ENCODE results near the gene ST6GALNAC6.
"Not testable (repeated sequence)": the region's sequence is repeated elsewhere in the genome, so short reads cannot be mapped to it uniquely, and the experiment has no call there.

The ST6GALNAC6 gene

GRCh38 chr9:127872369-127873222 is 26.8 kb downstream of the ST6GALNAC6 start:
- Histone ChIP-seq H2AFZ (ENCODE audit: low read depth, low read length) (no peak overlapping the region), H3K4me1 (ENCODE audit: control insufficient read depth, insufficient read depth, low read depth, low read length) (peaks cover 40% of the 10 kb centered on the region), H4K91ac (ENCODE audit: low read length) (no peak overlapping the region), H2BK12ac (ENCODE audit: low read length in 2 of 2) (peak overlapping the region in 1 of 2 experiments; percentile 48), H3K4me3 (ENCODE audit: insufficient read depth in 1 of 2, low read depth in 1 of 2, low read length in 2 of 2) (no peak overlapping the region), H3K23ac (ENCODE audit: low read length in 2 of 2) (no peak overlapping the region), H3K9me3 (ENCODE audit: control insufficient read depth, low read length) (no peaks in the 10 kb centered on the region), H2AK5ac (ENCODE audit: low read length, severe bottlenecking) (no peak overlapping the region), H3K18ac (ENCODE audit: low read depth in 1 of 2, low read length in 2 of 2) (no peak overlapping the region), H4K8ac (ENCODE audit: low read length) (no peak overlapping the region), H3K4me2 (ENCODE audit: low read length, poor library complexity, severe bottlenecking) (no peak overlapping the region), H2BK120ac (ENCODE audit: low read depth, low read length) (no peak overlapping the region), H3K27me3 (ENCODE audit: control insufficient read depth in 1 of 2, insufficient read depth in 1 of 2, low read length in 2 of 2) (no peaks in the 10 kb centered on the region), H3K79me1 (replicated peaks; ENCODE audit: low read length, poor library complexity, severe bottlenecking) (peaks cover 19% of the 10 kb centered on the region), H2BK5ac (ENCODE audit: low read depth, low read length, poor library complexity, severe bottlenecking) (no peak overlapping the region), H3K4ac (ENCODE audit: low read depth in 1 of 2, low read length in 2 of 2) (no peak overlapping the region), H3K9ac (ENCODE audit: low read length) (no peak overlapping the region), H3K27ac (ENCODE audit: low read length, poor library complexity, severe bottlenecking) (no peak overlapping the region), H3K36me3 (ENCODE audit: control insufficient read depth in 1 of 2, insufficient read depth in 2 of 2, low read depth in 1 of 2, low read length in 2 of 2) (peaks cover 60 to 62% of the 10 kb centered on the region in 2 experiments), H2BK15ac (ENCODE audit: low read depth, poor library complexity, severe bottlenecking) (no peak overlapping the region), H3K14ac (ENCODE audit: low read length in 2 of 2) (no peak overlapping the region)
- WGBS = 93% methylated on average over 20 of the region's 20 CpGs
- no peak for DNase-seq

- Histone ChIP-seq H3K79me1 (replicated peaks; ENCODE audit: low read length, poor library complexity, severe bottlenecking) (peaks cover 13% of the 10 kb centered on the region), H3K18ac (ENCODE audit: low read depth in 1 of 2, low read length in 2 of 2) (no peak overlapping the region), H2BK12ac (ENCODE audit: low read length in 2 of 2) (no peak overlapping the region), H3K36me3 (ENCODE audit: control insufficient read depth in 1 of 2, insufficient read depth in 2 of 2, low read depth in 1 of 2, low read length in 2 of 2) (peaks cover 68 to 70% of the 10 kb centered on the region in 2 experiments), H2BK15ac (ENCODE audit: low read depth, poor library complexity, severe bottlenecking) (no peak overlapping the region), H3K9ac (ENCODE audit: low read length) (no peak overlapping the region), H3K9me3 (ENCODE audit: control insufficient read depth, low read length) (no peaks in the 10 kb centered on the region), H4K8ac (ENCODE audit: low read length) (no peak overlapping the region), H3K4me3 (ENCODE audit: insufficient read depth in 1 of 2, low read depth in 1 of 2, low read length in 2 of 2) (no peak overlapping the region), H3K27me3 (ENCODE audit: control insufficient read depth in 1 of 2, insufficient read depth in 1 of 2, low read length in 2 of 2) (no peaks in the 10 kb centered on the region), H3K4me2 (ENCODE audit: low read length, poor library complexity, severe bottlenecking) (no peak overlapping the region), H3K14ac (ENCODE audit: low read length in 2 of 2) (no peak overlapping the region), H3K27ac (ENCODE audit: low read length, poor library complexity, severe bottlenecking) (no peak overlapping the region), H3K4ac (ENCODE audit: low read depth in 1 of 2, low read length in 2 of 2) (no peak overlapping the region), H2BK120ac (ENCODE audit: low read depth, low read length) (no peak overlapping the region), H2BK5ac (ENCODE audit: low read depth, low read length, poor library complexity, severe bottlenecking) (no peak overlapping the region), H3K4me1 (ENCODE audit: control insufficient read depth, insufficient read depth, low read depth, low read length) (peaks cover 34% of the 10 kb centered on the region), H2AFZ (ENCODE audit: low read depth, low read length) (no peak overlapping the region), H2AK5ac (ENCODE audit: low read length, severe bottlenecking) (no peak overlapping the region), H4K91ac (ENCODE audit: low read length) (no peak overlapping the region), H3K23ac (ENCODE audit: low read length in 2 of 2) (no peak overlapping the region)
- 94% methylated on average over 9 of the region's 9 CpGs for WGBS
- DNase-seq = no peak
These were observed 27.9 kb downstream of the ST6GALNAC6 start for GRCh38 chr9:127871531-127871930.

GRCh38 chr9:127870887-127871286 is 28.5 kb downstream of the ST6GALNAC6 start:
- no peaks in the 10 kb centered on the region for H3K9me3 ChIP-seq (ENCODE audit: control insufficient read depth, low read length)
- H3K79me1 ChIP-seq (replicated peaks; ENCODE audit: low read length, poor library complexity, severe bottlenecking) = peaks cover 11% of the 10 kb centered on the region
- H2BK120ac ChIP-seq (ENCODE audit: low read depth, low read length) = no peak overlapping the region
- H3K36me3 ChIP-seq (ENCODE audit: control insufficient read depth in 1 of 2, insufficient read depth in 2 of 2, low read depth in 1 of 2, low read length in 2 of 2) = peaks cover 74% of the 10 kb centered on the region in 2 experiments
- H3K4me3 ChIP-seq (ENCODE audit: insufficient read depth in 1 of 2, low read depth in 1 of 2, low read length in 2 of 2) = no peak overlapping the region
- H2AK5ac ChIP-seq (ENCODE audit: low read length, severe bottlenecking) = no peak overlapping the region
- no peak overlapping the region for H3K9ac ChIP-seq (ENCODE audit: low read length)
- H2BK12ac ChIP-seq (ENCODE audit: low read length in 2 of 2) = no peak overlapping the region
- H4K8ac ChIP-seq (ENCODE audit: low read length) = no peak overlapping the region
- no peak for DNase-seq
- no peak overlapping the region for H3K4ac ChIP-seq (ENCODE audit: low read depth in 1 of 2, low read length in 2 of 2)
- H3K23ac ChIP-seq (ENCODE audit: low read length in 2 of 2) = no peak overlapping the region
- H3K4me2 ChIP-seq (ENCODE audit: low read length, poor library complexity, severe bottlenecking) = no peak overlapping the region
- 94% methylated on average over 12 of the region's 12 CpGs for WGBS
- H2BK15ac ChIP-seq (ENCODE audit: low read depth, poor library complexity, severe bottlenecking) = no peak overlapping the region
- H2BK5ac ChIP-seq (ENCODE audit: low read depth, low read length, poor library complexity, severe bottlenecking) = no peak overlapping the region
- peaks cover 31% of the 10 kb centered on the region for H3K4me1 ChIP-seq (ENCODE audit: control insufficient read depth, insufficient read depth, low read depth, low read length)
- H4K91ac ChIP-seq (ENCODE audit: low read length) = peak overlapping the region; percentile 63
- no peaks in the 10 kb centered on the region for H3K27me3 ChIP-seq (ENCODE audit: control insufficient read depth in 1 of 2, insufficient read depth in 1 of 2, low read length in 2 of 2)
- H3K18ac ChIP-seq (ENCODE audit: low read depth in 1 of 2, low read length in 2 of 2) = no peak overlapping the region
- H2AFZ ChIP-seq (ENCODE audit: low read depth, low read length) = no peak overlapping the region
- H3K14ac ChIP-seq (ENCODE audit: low read length in 2 of 2) = no peak overlapping the region
- H3K27ac ChIP-seq (ENCODE audit: low read length, poor library complexity, severe bottlenecking) = no peak overlapping the region

GRCh38 chr9:127870153-127870491 is 29.3 kb downstream of the ST6GALNAC6 start:
- not testable (repeated sequence) for H3K9ac ChIP-seq (ENCODE audit: low read length)
- 61% methylated on average over 8 of the region's 9 CpGs for WGBS

More at GRCh38 chr9:127870153-127870491, 29.3 kb downstream of the ST6GALNAC6 start:
- not testable (repeated sequence) for H2BK120ac ChIP-seq (ENCODE audit: low read depth, low read length); H3K4me2 ChIP-seq (ENCODE audit: low read length, poor library complexity, severe bottlenecking); H3K27ac ChIP-seq (ENCODE audit: low read length, poor library complexity, severe bottlenecking); H2BK15ac ChIP-seq (ENCODE audit: low read depth, poor library complexity, severe bottlenecking); H3K4me3 ChIP-seq (ENCODE audit: insufficient read depth in 1 of 2, low read depth in 1 of 2, low read length in 2 of 2); H3K4ac ChIP-seq (ENCODE audit: low read depth in 1 of 2, low read length in 2 of 2); H2AFZ ChIP-seq (ENCODE audit: low read depth, low read length); H3K79me1 ChIP-seq (replicated peaks; ENCODE audit: low read length, poor library complexity, severe bottlenecking); DNase-seq; H2BK5ac ChIP-seq (ENCODE audit: low read depth, low read length, poor library complexity, severe bottlenecking); H4K91ac ChIP-seq (ENCODE audit: low read length); H2AK5ac ChIP-seq (ENCODE audit: low read length, severe bottlenecking); H3K9me3 ChIP-seq (ENCODE audit: control insufficient read depth, low read length); H3K23ac ChIP-seq (ENCODE audit: low read length in 2 of 2); H3K14ac ChIP-seq (ENCODE audit: low read length in 2 of 2); H4K8ac ChIP-seq (ENCODE audit: low read length); H2BK12ac ChIP-seq (ENCODE audit: low read length in 2 of 2); H3K27me3 ChIP-seq (ENCODE audit: control insufficient read depth in 1 of 2, insufficient read depth in 1 of 2, low read length in 2 of 2); H3K18ac ChIP-seq (ENCODE audit: low read depth in 1 of 2, low read length in 2 of 2)
- Histone ChIP-seq H3K36me3 (ENCODE audit: control insufficient read depth in 1 of 2, insufficient read depth in 2 of 2, low read depth in 1 of 2, low read length in 2 of 2) (peaks cover 76 to 82% of the 10 kb centered on the region in 2 experiments), H3K4me1 (ENCODE audit: control insufficient read depth, insufficient read depth, low read depth, low read length) (peaks cover 26% of the 10 kb centered on the region)

All from mesenchymal stem cell (in vitro differentiated cells and primary cell).